Measurements from ENCODE around the gene ISG20.

ISG20 gene

GRCh38 chr15:88657326-88658069, 18.7 kb downstream of the ISG20 start (continued):
- TF ChIP-seq, protein P1, sequence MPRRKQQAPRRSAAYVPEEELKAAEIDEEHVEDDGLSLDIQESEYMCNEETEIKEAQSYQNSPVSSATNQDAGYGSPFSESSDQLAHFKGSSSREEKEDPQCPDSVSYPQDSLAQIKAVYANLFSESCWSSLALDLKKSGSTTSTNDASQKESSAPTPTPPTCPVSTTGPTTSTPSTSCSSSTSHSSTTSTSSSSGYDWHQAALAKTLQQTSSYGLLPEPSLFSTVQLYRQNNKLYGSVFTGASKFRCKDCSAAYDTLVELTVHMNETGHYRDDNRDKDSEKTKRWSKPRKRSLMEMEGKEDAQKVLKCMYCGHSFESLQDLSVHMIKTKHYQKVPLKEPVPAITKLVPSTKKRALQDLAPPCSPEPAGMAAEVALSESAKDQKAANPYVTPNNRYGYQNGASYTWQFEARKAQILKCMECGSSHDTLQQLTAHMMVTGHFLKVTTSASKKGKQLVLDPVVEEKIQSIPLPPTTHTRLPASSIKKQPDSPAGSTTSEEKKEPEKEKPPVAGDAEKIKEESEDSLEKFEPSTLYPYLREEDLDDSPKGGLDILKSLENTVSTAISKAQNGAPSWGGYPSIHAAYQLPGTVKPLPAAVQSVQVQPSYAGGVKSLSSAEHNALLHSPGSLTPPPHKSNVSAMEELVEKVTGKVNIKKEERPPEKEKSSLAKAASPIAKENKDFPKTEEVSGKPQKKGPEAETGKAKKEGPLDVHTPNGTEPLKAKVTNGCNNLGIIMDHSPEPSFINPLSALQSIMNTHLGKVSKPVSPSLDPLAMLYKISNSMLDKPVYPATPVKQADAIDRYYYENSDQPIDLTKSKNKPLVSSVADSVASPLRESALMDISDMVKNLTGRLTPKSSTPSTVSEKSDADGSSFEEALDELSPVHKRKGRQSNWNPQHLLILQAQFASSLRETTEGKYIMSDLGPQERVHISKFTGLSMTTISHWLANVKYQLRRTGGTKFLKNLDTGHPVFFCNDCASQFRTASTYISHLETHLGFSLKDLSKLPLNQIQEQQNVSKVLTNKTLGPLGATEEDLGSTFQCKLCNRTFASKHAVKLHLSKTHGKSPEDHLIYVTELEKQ (tag by site-specific recombination; IDR thresholded peaks at IDR 0.05; ENCODE audit: borderline replicate concordance) = no peak
- TF ChIP-seq TRIM28 (IDR thresholded peaks at IDR 0.05; ENCODE audit: borderline replicate concordance, low read length) (no peak), GLIS1 (tag by site-specific recombination; IDR thresholded peaks at IDR 0.05) (peak; percentile 59), ZNF629 (tag by site-specific recombination; IDR thresholded peaks at IDR 0.05) (no peak), ZNF354C (tag by site-specific recombination; IDR thresholded peaks at IDR 0.05; ENCODE audit: borderline replicate concordance, low read depth) (no peak), ZIC2 (tag by site-specific recombination; IDR thresholded peaks at IDR 0.05) (peak; percentile 69), ZNF677 (tag by site-specific recombination; IDR thresholded peaks at IDR 0.05) (no peak), TCF7L2 (IDR thresholded peaks at IDR 0.05; ENCODE audit: borderline replicate concordance, low read depth, low read length) (no peak), INSM2 (tag by site-specific recombination; IDR thresholded peaks at IDR 0.05) (no peak), ZNF350 (tag by site-specific recombination; IDR thresholded peaks at IDR 0.05) (no peak), REST (tag by site-specific recombination; IDR thresholded peaks at IDR 0.05) (peak; percentile 70; the same call in 1 of the 2 replicates), ZBTB20 (tag by site-specific recombination; IDR thresholded peaks at IDR 0.05) (peak; percentile 56; the same call in 1 of the 2 replicates), ZNF785 (tag by site-specific recombination; IDR thresholded peaks at IDR 0.05) (no peak)
- TF ChIP-seq, protein P2, sequence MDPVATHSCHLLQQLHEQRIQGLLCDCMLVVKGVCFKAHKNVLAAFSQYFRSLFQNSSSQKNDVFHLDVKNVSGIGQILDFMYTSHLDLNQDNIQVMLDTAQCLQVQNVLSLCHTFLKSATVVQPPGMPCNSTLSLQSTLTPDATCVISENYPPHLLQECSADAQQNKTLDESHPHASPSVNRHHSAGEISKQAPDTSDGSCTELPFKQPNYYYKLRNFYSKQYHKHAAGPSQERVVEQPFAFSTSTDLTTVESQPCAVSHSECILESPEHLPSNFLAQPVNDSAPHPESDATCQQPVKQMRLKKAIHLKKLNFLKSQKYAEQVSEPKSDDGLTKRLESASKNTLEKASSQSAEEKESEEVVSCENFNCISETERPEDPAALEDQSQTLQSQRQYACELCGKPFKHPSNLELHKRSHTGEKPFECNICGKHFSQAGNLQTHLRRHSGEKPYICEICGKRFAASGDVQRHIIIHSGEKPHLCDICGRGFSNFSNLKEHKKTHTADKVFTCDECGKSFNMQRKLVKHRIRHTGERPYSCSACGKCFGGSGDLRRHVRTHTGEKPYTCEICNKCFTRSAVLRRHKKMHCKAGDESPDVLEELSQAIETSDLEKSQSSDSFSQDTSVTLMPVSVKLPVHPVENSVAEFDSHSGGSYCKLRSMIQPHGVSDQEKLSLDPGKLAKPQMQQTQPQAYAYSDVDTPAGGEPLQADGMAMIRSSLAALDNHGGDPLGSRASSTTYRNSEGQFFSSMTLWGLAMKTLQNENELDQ (tag by site-specific recombination; IDR thresholded peaks at IDR 0.05; ENCODE audit: low read depth) = no peak
